ENCODE measurements around the gene RABL2A.

Gene RABL2A

DNA sequence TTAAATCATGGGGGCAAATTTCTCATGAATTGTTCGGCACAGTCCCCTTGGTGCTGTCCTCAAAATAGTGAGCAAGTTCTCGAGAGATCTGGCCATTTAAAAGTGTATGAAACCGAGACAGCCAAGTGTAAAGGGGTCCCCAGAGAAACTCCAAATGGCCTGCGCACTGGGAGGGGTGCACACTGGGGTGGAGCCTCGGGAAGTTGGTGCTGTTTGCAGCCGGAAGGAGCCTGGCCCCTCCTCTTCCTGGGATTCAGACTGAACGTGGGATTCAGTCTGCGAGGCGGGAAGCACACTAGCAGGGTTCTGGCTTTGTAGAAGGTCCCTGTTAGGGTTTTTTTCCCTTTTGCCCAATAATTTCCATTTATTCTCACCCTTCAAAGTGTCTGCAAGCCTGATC, 48.8 kb downstream of the RABL2A start:
- no peaks in the 10 kb centered on the region for H3K79me2 ChIP-seq (ENCODE audit: low read length)
- TF ChIP-seq, protein P1, sequence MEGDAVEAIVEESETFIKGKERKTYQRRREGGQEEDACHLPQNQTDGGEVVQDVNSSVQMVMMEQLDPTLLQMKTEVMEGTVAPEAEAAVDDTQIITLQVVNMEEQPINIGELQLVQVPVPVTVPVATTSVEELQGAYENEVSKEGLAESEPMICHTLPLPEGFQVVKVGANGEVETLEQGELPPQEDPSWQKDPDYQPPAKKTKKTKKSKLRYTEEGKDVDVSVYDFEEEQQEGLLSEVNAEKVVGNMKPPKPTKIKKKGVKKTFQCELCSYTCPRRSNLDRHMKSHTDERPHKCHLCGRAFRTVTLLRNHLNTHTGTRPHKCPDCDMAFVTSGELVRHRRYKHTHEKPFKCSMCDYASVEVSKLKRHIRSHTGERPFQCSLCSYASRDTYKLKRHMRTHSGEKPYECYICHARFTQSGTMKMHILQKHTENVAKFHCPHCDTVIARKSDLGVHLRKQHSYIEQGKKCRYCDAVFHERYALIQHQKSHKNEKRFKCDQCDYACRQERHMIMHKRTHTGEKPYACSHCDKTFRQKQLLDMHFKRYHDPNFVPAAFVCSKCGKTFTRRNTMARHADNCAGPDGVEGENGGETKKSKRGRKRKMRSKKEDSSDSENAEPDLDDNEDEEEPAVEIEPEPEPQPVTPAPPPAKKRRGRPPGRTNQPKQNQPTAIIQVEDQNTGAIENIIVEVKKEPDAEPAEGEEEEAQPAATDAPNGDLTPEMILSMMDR (IDR thresholded peaks at IDR 0.05; ENCODE audit: low read length) = no peak
- TF ChIP-seq EZH2phosphoT487 (IDR thresholded peaks at IDR 0.05; ENCODE audit: low read length) (no peak), EZH2 (optimal IDR thresholded peaks at IDR 0.05; ENCODE audit: low read depth, low read length) (no peak)

DNA sequence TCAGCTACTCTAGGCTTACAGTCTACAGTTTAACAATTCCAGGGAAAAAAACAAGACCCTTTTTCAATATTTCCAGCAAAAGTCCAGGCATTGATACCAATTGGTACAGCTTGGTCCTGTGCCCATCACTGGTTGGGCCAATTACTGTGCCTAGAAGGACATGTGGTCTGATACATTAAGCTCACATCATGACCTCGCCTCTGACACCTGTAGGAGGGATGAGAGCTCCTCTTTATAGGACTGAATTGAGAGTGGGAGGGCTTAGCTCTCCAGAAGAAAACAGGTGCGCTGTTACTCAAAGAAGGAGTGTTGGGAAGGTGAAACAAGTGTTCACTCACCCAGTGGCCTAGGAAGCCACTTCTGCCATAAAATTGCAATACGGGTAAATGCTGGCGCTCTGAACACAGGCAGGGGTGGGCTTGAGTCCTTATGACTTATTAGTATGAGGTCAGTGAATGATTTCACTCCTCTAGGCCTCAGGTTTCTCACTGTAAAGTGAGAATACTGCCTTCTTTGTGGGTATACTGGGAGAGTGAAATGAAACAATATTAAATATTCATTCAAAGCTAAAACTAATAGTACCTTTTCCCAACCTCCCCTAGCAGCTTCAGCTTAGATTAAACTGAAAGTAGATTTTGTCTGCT, 49.7 kb downstream of the RABL2A start:
- no peaks in the 10 kb centered on the region for H3K9me2 ChIP-seq (replicated peaks; ENCODE audit: insufficient read depth, low read length)
- no peaks in the 10 kb centered on the region for H3K4me1 ChIP-seq (ENCODE audit: low read length)
- H3K79me2 ChIP-seq (ENCODE audit: low read length) = no peaks in the 10 kb centered on the region
- H4K20me1 ChIP-seq (ENCODE audit: insufficient read depth, low read length) = no peaks in the 10 kb centered on the region
- DNase-seq = no peak
- H3K9me3 ChIP-seq (replicated peaks; ENCODE audit: insufficient read depth, low read length) = no peaks in the 10 kb centered on the region
- H3K4me3 ChIP-seq (ENCODE audit: low read length) = no peak overlapping the region
- no peak overlapping the region for H3K27ac ChIP-seq (ENCODE audit: low read length)
- H3K4me2 ChIP-seq (ENCODE audit: low read depth, low read length) = no peak overlapping the region
- no peaks in the 10 kb centered on the region for H3F3A ChIP-seq (ENCODE audit: insufficient read depth, low read length)
- H3K36me3 ChIP-seq (replicated peaks; ENCODE audit: insufficient read depth, low read length) = no peaks in the 10 kb centered on the region
- H3K9ac ChIP-seq (ENCODE audit: low read length) = no peak overlapping the region
- no peak overlapping the region for H2AFZ ChIP-seq (ENCODE audit: low read length)
- no peaks in the 10 kb centered on the region for H3K27me3 ChIP-seq (replicated peaks; ENCODE audit: insufficient read depth, low read length)
- TF ChIP-seq EZH2phosphoT487 (IDR thresholded peaks at IDR 0.05; ENCODE audit: low read length) (no peak), EZH2 (optimal IDR thresholded peaks at IDR 0.05; ENCODE audit: low read depth, low read length) (no peak)
- TF ChIP-seq, protein P1 (IDR thresholded peaks at IDR 0.05; ENCODE audit: low read length) = no peak

More for the DNA sequence above, 48.8 kb downstream of the RABL2A start:
- no peak overlapping the region for H3K4me2 ChIP-seq (ENCODE audit: low read depth, low read length)
- H3F3A ChIP-seq (ENCODE audit: insufficient read depth, low read length) = no peaks in the 10 kb centered on the region
- H3K9me3 ChIP-seq (replicated peaks; ENCODE audit: insufficient read depth, low read length) = no peaks in the 10 kb centered on the region
- no peak overlapping the region for H3K9ac ChIP-seq (ENCODE audit: low read length)
- H3K9me2 ChIP-seq (replicated peaks; ENCODE audit: insufficient read depth, low read length) = no peaks in the 10 kb centered on the region
- no peak overlapping the region for H3K4me3 ChIP-seq (ENCODE audit: low read length)
- DNase-seq = no peak
- no peaks in the 10 kb centered on the region for H3K4me1 ChIP-seq (ENCODE audit: low read length)
- no peaks in the 10 kb centered on the region for H3K36me3 ChIP-seq (replicated peaks; ENCODE audit: insufficient read depth, low read length)
- no peak overlapping the region for H2AFZ ChIP-seq (ENCODE audit: low read length)
- H3K27ac ChIP-seq (ENCODE audit: low read length) = no peak overlapping the region
- no peaks in the 10 kb centered on the region for H4K20me1 ChIP-seq (ENCODE audit: insufficient read depth, low read length)
- no peaks in the 10 kb centered on the region for H3K27me3 ChIP-seq (replicated peaks; ENCODE audit: insufficient read depth, low read length)

DNA sequence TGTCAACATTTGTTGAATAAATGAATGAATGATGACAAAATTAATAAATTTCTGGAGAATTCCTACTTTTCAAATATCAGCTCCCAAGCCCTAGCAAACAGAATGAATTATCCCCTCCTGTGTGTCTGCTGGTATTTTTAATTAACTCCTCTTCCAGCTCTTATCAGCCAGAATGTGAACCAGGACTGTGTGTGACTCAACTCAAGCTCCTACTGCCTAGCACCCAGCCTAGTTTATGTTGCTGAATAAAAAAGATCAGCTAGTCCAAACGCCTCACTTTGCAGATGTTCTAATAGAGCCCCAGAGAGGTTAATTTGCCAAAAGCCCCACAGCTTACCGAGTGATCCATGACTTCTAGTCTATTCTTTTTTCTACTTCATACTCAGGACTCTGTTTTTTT, 50.3 kb downstream of the RABL2A start:
- Histone ChIP-seq H3K4me3 (ENCODE audit: low read length) (no peak overlapping the region), H2AFZ (ENCODE audit: low read length) (no peak overlapping the region), H3K9ac (ENCODE audit: low read length) (no peak overlapping the region), H3K9me3 (replicated peaks; ENCODE audit: insufficient read depth, low read length) (no peaks in the 10 kb centered on the region), H3K4me2 (ENCODE audit: low read depth, low read length) (no peak overlapping the region), H3K9me2 (replicated peaks; ENCODE audit: insufficient read depth, low read length) (no peaks in the 10 kb centered on the region), H3K27me3 (replicated peaks; ENCODE audit: insufficient read depth, low read length) (no peaks in the 10 kb centered on the region), H3F3A (ENCODE audit: insufficient read depth, low read length) (no peaks in the 10 kb centered on the region), H3K4me1 (ENCODE audit: low read length) (no peaks in the 10 kb centered on the region), H3K79me2 (ENCODE audit: low read length) (no peaks in the 10 kb centered on the region), H4K20me1 (ENCODE audit: insufficient read depth, low read length) (no peaks in the 10 kb centered on the region), H3K36me3 (replicated peaks; ENCODE audit: insufficient read depth, low read length) (no peaks in the 10 kb centered on the region), H3K27ac (ENCODE audit: low read length) (no peak overlapping the region)
- TF ChIP-seq, protein P1 (IDR thresholded peaks at IDR 0.05; ENCODE audit: low read length) = no peak
- TF ChIP-seq EZH2 (optimal IDR thresholded peaks at IDR 0.05; ENCODE audit: low read depth, low read length) (no peak), EZH2phosphoT487 (IDR thresholded peaks at IDR 0.05; ENCODE audit: low read length) (no peak)
- no peak for DNase-seq
